Measurements from ENCODE around the gene ADAMTS6.

- TF ChIP-seq CTCF (IDR thresholded peaks at IDR 0.05), result no peak
- TF ChIP-seq POLR2A (IDR thresholded peaks at IDR 0.05), result no peak
Observed at GRCh38 chr5:65459995-65460394, 21.7 kb downstream of the ADAMTS6 start.

Data from heart left ventricle (tissue), 13 donors.